Chondrocyte (in vitro differentiated cells): ENCODE results near the gene RALGPS1. TPM values are rescaled to one million over a fixed set of nuclear protein-coding genes. Genes with fewer than 3 reads are reported as not detected.

Experiments used
- DNase-seq: peaks from one replicate; pipeline ENCODE4 v3.0.0; 2021; ENCODE audit warnings: mixed read lengths, low spot score
- H3K27ac Mint-ChIP-seq: one replicate; pipeline ENCODE4 v1.8.0; 2021; ENCODE audit warnings: mild to moderate bottlenecking, moderate library complexity, mixed read lengths; ENCODE audit not compliant: unreplicated experiment
- H3K27me3 Mint-ChIP-seq: 2 replicates; pipeline ENCODE4 v1.8.0; 2021; ENCODE audit warnings: low read depth, mixed read lengths
- H3K36me3 Mint-ChIP-seq: 2 replicates; pipeline ENCODE4 v1.8.0; 2021; ENCODE audit warnings: low read depth, mixed read lengths
- H3K4me1 Mint-ChIP-seq: 2 replicates; pipeline ENCODE4 v1.8.0; 2021; ENCODE audit warnings: low read depth, mild to moderate bottlenecking, mixed read lengths
- H3K4me3 Mint-ChIP-seq: one replicate; pipeline ENCODE4 v1.8.0; 2021; ENCODE audit warnings: mild to moderate bottlenecking, moderate library complexity, mixed read lengths; ENCODE audit not compliant: unreplicated experiment
- H3K9me3 Mint-ChIP-seq: 2 replicates; pipeline ENCODE4 v1.8.0; 2021; ENCODE audit warnings: low read depth, mixed read lengths
- total RNA-seq: library from RNA; stranded (reverse); gene quantifications from 3 replicates; pipeline ENCODE4 v1.2.1, GENCODE V29; 2021
- TF ChIP-seq, protein P1 (sequence below): fragments of 200-600 bp; sonication (generic); IDR thresholded peaks from 2 replicates; pipeline ENCODE4 v1.5.0; 2021; ENCODE audit warnings: antibody characterized with exemption, mild to moderate bottlenecking, moderate library complexity

The RALGPS1 gene
- total RNA-seq, 1 donor from 2014 or later: 8.1 TPM

DNA sequence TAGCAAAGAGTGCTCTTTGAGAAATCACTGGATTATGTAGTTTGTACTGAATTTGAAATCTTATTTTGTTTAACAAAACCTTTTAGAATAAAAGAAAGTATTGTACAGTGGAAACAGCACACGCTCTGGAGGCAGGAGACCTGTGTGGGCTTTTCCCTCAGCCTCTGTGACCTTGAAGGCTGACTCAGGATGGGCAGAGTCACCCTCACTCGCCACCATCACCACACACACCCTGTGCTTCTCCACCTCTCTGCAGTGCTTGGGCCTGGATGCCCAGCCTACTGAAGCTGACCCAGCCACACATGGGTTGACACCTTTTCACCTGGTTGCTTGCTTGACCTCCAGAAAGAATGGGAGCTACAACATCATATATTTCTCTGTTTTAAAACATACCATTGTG, 188.2 kb downstream of the RALGPS1 start:
- peaks cover 4% of the 10 kb centered on the region for H3K36me3 Mint-ChIP-seq
- no peaks in the 10 kb centered on the region for H3K27me3 Mint-ChIP-seq
- no peak overlapping the region for H3K4me3 Mint-ChIP-seq
- H3K27ac Mint-ChIP-seq: no peak overlapping the region
- DNase-seq: no peak
- no peaks in the 10 kb centered on the region for H3K9me3 Mint-ChIP-seq
- TF ChIP-seq, protein P1, sequence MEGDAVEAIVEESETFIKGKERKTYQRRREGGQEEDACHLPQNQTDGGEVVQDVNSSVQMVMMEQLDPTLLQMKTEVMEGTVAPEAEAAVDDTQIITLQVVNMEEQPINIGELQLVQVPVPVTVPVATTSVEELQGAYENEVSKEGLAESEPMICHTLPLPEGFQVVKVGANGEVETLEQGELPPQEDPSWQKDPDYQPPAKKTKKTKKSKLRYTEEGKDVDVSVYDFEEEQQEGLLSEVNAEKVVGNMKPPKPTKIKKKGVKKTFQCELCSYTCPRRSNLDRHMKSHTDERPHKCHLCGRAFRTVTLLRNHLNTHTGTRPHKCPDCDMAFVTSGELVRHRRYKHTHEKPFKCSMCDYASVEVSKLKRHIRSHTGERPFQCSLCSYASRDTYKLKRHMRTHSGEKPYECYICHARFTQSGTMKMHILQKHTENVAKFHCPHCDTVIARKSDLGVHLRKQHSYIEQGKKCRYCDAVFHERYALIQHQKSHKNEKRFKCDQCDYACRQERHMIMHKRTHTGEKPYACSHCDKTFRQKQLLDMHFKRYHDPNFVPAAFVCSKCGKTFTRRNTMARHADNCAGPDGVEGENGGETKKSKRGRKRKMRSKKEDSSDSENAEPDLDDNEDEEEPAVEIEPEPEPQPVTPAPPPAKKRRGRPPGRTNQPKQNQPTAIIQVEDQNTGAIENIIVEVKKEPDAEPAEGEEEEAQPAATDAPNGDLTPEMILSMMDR: no peak
- H3K4me1 Mint-ChIP-seq: peaks cover 3% of the 10 kb centered on the region

DNA sequence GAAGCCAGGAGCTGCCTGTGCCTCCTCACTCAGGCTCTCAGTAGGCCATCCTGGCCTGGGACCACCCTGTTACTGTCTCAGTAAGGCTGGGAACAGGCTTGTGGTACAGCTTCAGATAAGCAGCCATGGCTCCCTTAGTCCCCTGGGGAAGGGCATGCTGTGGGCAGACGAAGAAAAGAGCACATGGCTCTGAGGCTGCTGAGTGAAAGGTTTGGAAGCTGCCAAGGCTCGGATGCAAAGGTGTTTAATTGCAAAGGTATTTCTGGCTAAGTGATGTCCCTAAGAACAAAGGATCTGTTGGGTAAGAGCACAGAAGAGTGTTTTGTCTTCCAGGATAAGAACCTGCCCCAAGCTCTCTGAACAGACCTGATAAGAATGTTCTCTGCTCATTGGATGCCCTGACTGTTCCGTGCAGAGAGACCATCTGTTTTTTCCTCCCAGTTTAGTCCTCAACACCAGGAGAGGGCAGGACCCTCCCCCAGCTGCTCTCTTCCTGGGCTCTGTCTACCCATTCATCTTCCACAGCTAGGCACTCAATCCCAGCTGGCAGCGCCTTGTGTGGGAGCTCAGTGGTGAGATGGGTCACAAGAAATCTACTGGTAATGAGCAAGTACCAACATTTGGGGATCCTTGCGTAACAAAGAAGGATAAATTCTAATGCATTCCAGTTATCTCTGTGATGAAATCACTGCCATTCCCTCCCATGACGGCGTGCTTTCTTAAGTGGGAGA, 190.2 kb downstream of the RALGPS1 start:
- Mint-ChIP-seq H3K36me3 (peaks cover 8% of the 10 kb centered on the region), H3K4me3 (no peak overlapping the region), H3K27me3 (no peaks in the 10 kb centered on the region), H3K9me3 (no peaks in the 10 kb centered on the region), H3K27ac (no peak overlapping the region), H3K4me1 (peaks cover 3% of the 10 kb centered on the region)
- TF ChIP-seq, protein P1: no peak
- DNase-seq: no peak

DNA sequence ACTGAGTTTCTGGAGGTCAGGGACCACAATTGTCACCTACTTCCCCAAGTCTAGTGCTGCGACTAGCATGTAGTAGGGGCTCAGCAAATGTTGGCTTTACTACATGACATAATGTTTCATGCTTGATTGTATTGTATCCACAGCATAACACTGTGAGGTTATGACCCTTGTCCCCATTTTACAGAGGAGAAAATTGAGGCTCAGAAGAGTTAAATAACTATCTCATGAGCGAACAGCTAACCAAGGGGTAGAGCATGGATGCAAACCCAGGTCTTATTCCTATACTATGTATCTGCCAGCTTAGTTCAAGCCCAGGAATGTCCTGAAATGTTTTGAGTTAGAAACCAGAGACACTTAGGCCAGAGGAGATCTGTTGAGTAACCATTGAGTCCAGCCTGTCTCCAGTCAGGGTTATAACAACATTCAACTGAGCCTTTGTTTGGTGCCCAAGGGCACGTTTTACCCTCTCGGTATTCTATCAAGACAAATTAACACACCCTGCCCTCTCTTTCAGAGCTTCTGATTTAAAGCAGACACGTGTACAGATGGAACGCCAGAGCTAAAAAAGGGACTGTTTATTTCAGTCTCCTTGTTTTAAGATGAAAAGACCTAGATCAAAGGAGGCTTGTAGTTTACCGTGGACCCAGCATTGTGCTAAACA, 191.4 kb downstream of the RALGPS1 start:
- H3K9me3 Mint-ChIP-seq: no peaks in the 10 kb centered on the region
- TF ChIP-seq, protein P1: no peak
- H3K27ac Mint-ChIP-seq: no peak overlapping the region
- no peaks in the 10 kb centered on the region for H3K27me3 Mint-ChIP-seq
- H3K4me3 Mint-ChIP-seq: no peak overlapping the region
- H3K36me3 Mint-ChIP-seq: peaks cover 8% of the 10 kb centered on the region
- no peak for DNase-seq
- H3K4me1 Mint-ChIP-seq: peaks cover 3% of the 10 kb centered on the region

DNA sequence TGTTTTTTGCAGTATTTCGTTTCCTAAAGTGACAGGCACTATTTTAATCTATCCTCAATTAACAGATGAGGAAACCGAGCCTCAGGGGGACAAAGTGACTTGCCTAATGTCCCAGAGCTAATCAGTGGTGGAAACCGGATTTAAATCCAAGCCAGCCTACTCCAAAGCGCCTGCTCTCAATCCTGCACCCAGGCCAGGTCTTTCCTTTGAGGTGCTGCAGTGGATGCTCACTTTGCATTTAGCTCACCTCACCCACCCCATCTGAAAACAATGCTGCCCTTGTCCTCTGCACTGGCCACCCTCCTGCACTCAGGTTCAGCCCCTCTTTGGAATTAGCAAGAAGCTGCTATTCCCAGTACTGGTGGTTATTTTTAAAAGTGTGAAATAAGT, 191.9 kb downstream of the RALGPS1 start:
- no peaks in the 10 kb centered on the region for H3K9me3 Mint-ChIP-seq
- H3K4me3 Mint-ChIP-seq: no peak overlapping the region
- no peak for DNase-seq
- peaks cover 3% of the 10 kb centered on the region for H3K4me1 Mint-ChIP-seq
- TF ChIP-seq, protein P1: no peak
- H3K27me3 Mint-ChIP-seq: no peaks in the 10 kb centered on the region
- H3K36me3 Mint-ChIP-seq: peaks cover 9% of the 10 kb centered on the region
- H3K27ac Mint-ChIP-seq: no peak overlapping the region

DNA sequence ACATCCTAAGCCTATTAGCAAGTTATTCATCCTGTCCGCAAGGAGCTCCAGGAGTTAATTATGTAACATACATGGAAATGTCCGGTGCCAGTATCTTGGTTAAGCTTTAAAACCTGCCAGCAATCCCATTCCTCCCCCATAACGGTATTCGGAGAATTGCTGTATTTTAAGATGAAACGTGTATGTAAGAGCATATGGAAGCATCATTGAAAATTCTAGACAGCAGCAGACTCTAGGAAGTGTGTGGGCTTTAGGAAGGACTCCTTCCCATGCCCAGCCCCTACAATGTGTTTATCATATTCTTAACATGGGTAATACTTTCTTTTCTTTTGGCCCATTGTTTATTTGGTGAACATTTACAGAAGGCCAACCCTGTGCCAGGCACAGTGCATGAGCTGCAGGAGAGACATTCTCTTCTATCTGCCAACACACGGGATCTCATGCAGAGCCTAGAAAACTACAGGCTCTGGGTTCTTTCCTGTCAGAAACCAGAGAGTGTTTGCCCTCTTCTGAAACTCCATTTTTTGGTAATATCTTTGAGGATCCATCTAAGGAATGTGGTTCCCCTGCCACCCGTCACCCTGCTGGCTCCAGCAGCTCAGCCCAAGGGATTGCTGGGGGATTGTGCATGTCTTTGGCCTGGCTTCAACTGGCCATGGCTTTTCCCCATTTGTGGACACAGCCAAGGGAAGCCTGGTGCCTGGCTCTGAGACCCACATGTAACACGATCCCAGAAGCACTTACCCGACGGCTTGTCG, 192.8 kb downstream of the RALGPS1 start:
- Mint-ChIP-seq H3K9me3 (no peaks in the 10 kb centered on the region), H3K27me3 (no peaks in the 10 kb centered on the region), H3K27ac (no peak overlapping the region), H3K4me3 (no peak overlapping the region), H3K36me3 (peaks cover 9% of the 10 kb centered on the region), H3K4me1 (peaks cover 3% of the 10 kb centered on the region)
- no peak for DNase-seq
- TF ChIP-seq, protein P1: no peak
